D341Med (cell line): Measurements from ENCODE around the gene OBSCN.

Experiments
- DNase-seq: peaks from one replicate; pipeline ENCODE4 v3.0.0; 2012; ENCODE audit warnings: low spot score

OBSCN gene

DNA sequence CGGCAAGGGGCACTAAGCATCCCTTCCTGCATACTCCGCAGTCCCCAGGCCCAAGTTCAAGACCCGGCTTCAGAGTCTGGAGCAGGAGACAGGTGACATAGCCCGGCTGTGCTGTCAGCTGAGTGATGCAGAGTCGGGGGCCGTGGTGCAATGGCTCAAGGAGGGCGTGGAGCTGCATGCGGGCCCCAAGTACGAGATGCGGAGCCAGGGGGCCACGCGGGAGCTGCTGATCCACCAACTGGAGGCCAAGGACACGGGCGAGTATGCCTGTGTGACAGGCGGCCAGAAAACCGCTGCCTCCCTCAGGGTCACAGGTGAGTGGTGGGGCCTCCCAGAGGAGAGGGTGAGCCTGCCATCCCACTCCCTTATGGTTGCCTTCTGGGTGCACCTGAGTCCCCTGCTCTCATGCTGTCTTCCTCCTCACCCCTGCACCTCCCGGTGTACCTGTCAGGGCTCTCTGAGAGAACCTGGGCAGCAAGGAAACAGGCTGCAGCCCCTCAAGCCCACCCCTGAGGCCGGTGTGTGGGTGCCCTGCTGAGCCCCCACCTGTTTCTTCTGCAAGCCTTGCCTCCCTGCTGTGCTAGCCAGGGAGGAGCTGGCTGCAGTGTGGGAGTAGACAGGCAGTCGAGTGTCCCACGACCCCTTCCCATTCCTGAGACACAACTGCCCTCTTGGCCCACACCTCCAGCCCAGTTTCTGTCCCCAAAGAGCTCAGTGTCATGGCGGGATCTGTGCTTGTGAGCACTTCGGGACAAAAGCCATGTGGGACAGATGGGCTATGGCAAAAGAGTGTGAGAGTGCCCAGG is 99.6 kb downstream of the OBSCN start:
- no peak for DNase-seq

DNA sequence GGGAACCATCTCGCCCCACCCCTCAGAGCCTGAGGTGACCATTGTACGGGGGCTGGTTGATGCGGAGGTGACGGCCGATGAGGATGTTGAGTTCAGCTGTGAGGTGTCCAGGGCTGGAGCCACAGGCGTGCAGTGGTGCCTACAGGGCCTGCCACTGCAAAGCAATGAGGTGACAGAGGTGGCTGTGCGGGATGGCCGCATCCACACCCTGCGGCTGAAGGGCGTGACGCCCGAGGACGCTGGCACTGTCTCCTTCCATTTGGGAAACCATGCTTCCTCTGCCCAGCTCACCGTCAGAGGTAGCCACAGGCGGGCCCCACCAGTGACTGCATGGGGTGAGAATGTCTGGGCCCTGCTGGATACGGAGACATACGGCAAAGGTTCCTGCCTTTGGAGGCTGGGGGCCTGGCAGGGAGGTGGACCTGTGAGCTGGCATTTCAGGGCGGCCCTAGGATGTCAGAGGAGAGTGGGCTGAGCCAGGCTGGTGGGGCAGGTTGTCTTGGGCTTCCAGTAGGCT is 100.3 kb downstream of the OBSCN start:
- DNase-seq = no peak

DNA sequence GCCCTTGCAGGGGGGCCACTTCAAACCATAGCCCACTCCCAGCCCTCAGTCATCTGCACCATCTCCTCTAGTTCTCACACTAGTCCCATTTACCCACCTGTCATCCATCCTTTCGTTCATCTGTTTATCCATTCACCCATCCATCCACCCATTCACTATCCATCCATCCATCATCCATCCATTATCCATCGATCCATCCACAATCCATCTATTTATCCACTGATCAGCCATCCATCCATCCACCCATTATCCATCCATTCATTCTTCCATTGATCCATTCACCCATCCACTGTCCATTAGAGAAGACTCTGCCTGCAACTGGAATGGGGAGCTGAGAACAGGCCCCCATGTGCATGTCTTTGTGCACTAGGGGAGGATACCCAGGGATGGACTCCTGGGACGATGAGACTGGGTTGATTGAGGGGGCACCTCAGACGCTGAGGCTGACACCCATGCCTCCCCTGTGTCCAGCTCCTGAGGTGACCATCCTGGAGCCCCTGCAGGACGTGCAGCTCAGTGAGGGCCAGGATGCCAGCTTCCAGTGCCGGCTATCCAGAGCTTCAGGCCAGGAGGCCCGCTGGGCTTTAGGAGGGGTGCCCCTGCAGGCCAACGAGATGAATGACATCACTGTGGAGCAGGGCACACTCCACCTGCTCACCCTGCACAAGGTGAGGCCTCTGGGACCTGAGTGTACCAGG is 100.9 kb downstream of the OBSCN start:
- DNase-seq = no peak

DNA sequence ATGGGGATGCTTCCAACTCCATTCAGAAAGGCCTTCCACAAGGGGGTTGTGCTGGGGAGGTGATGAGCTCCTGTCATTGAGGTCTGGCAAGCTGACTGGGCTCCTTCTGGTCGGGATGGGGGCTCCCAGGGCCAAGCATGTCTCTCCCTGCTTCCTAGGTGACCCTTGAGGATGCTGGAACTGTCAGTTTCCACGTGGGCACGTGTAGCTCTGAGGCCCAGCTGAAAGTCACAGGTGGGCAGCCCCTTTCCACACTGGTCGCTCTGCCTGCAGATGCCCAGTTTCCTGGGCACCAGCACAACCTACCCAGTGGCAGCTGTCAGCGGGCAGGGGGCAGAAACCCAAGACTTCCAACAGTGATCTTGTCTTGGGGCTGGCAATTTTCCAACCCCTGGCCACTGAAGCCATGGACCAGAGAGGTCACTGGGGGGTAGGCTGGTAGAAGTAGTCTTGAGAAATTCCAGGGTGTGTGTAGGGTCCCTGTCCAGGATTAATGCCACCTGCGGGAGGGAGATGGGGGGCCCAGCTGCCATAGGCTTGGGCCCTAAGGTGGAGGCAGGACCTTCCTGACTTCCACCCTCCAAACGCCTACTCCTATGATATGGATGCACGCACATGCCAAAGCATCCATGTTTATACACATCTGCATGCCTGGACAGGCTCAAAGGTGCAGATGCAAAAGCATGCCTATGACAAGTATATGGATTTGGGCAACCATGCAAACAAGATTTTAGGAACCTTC is 101.7 kb downstream of the OBSCN start:
- no peak for DNase-seq

DNA sequence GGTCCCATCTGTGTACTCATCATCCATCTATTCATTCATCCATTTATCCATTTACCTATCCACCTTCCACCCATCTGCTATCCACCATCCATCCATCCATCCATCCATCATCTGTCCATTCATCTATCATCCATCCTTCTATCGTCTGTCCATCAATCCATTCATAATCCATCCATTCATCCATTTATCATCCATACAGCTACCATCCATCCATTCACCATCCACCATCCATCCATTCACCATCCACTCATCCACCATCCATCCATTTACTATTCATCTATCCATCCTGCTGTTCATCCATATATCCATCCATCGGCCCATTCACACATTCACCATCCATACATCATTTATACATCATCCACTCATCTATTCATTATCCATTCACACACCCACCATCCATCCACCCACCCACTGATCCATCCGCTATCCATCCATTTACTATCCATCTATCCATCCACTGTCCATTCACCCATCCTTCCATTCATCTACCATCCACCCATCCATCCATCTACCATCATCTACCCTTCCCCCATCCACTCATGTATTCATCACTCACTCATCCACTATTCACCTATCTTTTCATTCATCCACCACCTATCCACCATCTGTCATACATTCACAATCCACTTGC is 102.4 kb downstream of the OBSCN start:
- DNase-seq = no peak

DNA sequence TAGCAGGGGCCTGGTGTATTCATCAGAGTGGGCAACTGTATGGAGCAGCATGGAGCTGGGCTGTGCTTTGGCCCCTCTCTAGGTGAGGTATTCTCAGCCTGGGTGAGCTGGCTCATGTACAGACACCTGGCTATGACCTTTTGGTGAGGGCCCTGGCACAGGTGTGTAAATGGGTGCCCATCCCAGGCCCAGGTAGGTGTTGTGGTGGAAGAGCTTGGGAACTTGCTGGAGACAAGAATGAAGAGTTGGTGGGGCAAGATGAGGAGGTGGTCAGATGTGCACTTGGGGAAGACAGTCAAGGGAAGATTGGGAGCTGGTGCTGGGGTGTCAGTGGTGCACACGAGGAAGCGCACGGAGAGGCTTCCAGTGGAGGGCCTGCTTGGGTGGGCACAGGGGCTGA is 103.2 kb downstream of the OBSCN start:
- DNase-seq = no peak

DNA sequence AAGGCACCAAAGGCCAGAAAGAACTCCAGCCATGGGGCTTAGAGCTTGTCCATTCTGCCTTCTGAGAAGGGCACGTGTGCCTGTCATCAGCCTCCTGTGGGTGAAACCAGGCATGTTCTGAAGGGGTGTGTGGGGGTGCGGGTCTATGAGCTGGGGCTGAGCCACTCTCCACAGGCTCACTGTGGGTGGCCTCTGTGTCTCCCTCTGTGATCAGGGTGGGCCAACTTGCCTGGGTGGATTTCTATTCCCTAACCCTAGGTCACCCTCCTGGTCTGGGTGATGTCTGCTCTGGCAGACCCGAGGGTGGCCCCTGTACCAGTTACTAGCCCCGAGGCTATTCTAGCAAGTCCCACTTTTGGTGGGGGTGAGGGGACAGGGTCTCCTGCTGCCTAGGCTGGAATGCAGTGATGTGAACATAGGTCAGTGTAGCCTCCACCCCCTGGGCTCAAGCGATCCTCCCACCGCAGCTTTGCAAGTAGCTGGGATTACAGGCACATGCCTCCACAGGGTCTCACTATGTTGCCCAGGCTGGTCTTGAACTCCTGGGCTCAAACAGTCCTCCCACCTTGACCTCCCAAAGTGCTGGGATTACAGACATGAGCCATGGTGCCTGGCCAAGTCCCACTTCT is 104.4 kb downstream of the OBSCN start:
- no peak for DNase-seq

DNA sequence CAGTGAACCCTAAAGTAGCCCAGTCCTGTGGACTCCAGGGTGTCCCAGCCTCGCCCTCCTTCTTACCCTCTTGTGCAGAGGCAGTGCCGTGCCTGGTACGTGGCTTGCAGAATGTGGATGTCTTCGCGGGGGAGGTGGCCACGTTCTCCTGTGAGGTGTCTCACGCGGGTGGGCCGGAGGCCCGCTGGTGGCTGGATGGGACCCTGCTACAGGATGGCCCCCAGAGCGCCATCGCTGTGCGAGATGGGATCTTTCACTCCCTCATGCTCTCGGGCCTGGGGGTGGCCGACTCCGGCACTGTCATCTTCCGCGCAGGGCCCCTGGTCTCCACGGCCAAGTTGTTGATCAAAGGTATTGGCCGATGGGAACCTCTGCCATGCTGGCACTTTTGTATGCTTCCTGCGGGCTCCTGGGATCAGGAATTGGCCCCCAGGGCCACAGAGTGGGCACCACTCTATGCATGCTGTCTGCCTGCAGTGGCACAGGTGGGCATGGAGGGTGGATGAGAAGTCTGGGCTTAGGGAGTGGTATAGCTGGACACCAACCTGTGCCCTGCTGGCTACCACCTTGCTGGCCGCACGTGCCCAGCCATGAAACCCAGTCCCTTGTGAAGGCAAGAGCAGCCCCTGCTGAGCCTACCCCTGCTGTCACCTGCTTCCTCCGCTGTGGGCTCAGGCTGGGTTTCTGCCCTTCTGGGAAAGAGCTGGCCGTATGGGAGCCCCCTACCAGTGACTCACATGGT is 105.9 kb downstream of the OBSCN start:
- no peak for DNase-seq

DNA sequence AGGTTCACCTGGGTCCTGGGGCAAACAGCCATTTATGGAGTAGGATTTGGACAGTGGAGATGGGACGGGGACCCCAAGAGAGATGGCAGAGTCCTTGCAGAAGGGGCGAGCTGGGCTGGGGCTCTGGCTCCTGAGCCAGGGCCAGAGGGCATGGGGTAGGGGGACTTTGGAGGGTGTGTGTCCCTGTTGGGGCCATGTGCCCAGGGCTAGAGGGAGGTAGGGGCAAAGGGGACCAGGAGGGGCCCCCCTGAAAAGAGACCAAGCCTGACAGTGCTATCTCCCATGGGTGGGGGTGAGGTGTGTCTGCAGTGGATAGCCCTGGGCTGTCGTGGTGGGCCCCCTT is 106.4 kb downstream of the OBSCN start:
- no peak for DNase-seq

DNA sequence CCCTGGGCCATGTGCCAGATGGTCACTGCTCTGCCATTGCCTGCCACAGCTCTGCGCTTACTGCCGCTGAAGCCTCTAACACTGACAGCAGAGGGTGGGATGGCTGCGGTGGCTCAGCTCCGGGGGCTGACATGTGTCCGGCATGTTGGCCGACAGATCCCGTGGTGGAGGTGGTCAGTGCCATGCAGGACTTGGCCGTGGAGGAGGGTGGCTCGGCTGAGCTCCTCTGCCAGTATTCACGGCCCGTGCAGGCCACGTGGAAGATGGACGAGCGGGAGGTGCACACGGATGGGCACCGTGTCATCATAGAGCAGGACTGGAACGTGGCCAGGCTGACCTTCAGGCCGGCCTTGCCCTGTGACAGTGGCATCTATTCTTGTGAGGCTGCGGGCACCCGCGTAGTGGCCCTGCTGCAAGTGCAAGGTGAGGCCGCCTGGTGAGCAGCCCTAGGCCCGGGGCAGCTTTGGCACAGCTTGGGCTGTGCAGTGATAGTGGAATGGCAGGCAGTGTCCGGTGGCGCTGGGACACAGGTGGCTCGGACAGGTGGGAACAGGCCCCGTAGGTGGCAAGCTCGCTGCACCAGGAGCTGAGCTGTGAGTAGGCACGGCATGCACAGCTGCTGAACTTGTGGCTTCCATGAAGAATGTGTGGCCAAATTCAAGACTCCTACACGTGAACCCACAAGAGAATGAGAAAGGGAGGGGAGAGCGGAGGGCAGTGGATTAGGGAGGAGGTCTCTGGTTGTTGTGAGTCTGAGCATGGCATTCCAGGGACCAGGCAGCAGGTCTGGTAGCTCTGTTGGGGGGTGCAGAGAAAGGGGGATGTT is 107.0 kb downstream of the OBSCN start:
- no peak for DNase-seq

DNA sequence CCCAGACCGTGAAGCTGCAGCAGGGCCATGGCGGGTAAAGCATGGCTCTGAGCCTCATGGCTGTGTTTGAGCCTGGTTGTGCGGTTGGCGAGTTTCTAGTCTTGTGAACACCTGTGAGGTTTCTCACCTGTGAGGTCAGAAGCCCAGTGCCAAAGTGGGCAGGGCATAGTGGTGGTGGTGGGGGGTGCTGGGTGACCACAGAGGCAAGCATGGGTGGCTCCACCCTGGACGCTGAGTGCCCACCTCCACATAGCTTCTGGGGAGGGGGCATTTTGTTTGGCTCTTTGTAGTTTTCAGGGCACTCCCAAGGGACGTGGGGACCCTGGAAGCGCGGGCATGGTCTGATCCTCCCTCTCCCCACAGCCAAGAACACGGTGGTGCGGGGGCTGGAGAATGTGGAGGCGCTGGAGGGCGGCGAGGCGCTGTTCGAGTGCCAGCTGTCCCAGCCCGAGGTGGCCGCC is 107.7 kb downstream of the OBSCN start:
- no peak for DNase-seq

DNA sequence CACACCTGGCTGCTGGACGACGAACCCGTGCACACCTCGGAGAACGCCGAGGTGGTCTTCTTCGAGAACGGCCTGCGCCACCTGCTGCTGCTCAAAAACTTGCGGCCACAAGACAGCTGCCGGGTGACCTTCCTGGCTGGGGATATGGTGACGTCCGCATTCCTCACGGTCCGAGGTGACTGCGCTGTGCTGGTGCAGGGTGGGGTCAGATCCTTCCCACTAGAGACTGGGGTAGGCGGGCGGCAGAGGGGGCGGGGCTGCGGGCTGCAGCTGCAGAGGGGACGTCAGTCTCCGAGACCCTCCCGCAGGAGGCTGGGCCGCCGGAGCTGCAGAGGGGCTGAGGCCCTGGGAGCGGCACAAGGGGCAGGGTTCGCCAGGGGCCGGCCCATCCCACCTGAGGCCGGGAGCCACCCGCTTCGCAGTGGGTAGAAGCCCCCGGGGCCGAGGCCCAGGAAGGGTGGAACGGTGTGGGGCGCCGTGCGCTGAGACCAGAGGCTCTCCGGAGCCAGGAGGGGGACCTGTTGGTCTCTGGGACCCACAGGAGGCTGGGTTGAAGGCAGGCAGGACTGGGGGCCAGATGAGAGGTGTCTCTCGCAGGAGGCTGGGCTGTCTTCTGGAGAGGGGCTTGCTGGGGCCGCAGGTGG is 108.2 kb downstream of the OBSCN start:
- no peak for DNase-seq

DNA sequence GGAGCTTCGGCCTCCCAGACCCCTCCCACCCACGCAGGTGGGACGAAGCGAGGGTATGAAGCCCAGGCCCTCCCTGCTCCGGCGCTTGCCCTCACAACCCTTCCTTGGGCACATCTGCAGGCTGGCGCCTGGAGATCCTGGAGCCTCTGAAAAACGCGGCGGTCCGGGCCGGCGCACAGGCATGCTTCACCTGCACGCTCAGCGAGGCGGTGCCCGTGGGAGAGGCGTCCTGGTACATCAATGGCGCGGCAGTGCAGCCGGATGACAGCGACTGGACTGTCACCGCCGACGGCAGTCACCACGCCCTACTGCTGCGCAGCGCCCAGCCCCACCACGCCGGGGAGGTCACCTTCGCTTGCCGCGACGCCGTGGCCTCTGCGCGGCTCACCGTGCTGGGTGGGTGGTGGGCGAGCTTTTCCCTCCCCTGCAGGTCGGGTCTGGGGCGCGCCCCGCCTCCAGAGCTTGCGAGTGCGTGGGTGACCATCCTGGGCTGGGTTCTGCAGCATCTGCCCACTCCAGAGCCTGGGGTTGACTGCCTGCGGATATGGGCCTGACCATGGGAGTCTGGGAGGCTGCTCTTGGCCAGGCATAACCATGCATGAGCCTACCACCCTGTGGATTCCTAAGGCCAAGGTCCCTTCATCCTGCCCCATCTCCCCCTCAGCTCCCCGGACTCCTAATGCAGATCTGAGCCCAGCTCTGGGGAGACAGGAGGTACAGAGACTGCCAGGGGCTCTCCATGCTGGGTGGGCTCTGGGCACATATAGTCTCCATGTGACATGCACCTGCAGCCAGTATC is 108.9 kb downstream of the OBSCN start:
- no peak for DNase-seq

DNA sequence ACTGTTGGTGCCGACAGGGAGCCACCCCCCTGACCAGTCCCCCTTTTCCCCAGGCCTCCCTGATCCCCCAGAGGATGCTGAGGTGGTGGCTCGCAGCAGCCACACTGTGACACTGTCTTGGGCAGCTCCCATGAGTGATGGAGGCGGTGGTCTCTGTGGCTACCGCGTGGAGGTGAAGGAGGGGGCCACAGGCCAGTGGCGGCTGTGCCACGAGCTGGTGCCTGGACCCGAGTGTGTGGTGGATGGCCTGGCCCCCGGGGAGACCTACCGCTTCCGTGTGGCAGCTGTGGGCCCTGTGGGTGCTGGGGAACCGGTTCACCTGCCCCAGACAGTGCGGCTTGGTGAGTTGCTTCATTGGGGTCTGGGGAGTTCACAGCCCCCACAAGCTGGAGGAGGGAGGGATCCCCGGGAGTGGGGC is 109.6 kb downstream of the OBSCN start:
- DNase-seq = no peak

DNA sequence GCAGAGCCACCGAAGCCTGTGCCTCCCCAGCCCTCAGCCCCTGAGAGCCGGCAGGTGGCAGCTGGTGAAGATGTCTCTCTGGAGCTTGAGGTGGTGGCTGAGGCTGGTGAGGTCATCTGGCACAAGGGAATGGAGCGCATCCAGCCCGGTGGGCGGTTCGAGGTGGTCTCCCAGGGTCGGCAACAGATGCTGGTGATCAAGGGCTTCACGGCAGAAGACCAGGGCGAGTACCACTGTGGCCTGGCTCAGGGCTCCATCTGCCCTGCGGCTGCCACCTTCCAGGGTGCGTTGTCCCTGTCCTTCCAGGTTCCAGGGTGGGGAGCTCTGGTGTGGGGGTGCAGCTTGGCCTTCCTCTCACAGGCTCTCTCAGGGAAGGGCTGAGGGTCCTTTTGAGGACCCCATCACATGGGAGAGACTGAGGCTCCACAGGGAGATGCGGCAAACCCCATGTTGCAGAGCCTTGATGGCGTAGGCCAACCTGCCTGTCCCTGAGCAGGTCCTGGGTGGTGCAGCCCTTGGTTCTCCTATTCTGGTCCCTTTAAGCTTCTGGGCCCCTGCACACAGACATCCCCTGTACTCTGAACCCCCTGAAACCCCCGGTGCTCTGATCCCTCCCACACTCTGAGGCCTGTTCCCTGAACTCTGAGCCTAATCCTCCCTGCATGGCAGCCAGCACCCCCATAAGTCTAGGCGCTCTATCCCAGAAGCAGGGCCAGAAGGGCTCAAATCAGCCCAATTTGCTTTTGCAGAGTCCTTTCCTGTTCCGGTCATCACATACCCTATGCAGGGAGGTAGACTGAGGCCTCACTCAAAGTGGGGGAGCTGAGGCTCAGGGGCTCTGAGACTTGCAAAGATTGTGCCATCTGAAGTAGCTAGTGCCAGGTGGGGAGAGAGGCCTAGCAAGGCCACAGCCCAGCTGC is 110.3 kb downstream of the OBSCN start:
- DNase-seq = no peak

DNA sequence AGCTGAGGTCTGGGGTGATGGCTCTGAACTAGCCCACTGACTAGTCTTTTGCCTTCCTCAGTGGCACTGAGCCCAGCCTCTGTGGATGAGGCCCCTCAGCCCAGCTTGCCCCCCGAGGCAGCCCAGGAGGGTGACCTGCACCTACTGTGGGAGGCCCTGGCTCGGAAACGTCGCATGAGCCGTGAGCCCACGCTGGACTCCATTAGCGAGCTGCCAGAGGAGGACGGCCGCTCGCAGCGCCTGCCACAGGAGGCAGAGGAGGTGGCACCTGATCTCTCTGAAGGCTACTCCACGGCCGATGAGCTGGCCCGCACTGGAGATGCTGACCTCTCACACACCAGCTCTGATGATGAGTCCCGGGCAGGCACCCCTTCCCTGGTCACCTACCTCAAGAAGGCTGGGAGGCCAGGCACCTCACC is 111.0 kb downstream of the OBSCN start:
- DNase-seq = no peak

DNA sequence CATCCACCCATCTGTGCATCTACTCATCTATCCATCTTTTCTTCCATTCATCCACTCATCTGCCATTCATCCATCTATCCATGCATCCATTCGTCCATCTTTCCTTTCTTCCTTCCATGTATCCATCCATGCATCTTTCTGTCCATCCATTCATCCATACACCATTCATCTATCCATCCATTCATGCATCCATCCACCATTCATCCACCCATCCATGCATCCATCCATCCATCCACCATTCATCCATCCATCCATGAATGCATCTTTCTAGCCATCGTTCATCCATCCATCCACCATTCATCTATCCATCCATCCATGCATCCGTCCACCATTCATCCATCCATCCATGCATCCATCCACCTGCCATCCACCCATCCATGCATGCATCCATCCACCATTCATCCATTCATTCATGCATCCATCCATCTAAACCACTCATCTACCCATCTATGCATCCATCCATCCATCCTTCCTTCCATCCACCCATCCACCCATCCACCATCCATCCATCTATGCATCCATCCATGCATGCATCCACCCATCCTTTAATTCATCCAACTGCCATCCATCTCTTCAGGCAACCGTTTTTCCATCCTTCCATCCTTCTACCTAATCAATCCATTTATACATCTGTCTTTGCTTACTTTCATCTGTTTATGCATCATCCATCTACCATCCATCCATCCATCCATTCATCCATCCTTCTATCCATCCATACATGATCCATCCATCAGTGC is 111.7 kb downstream of the OBSCN start:
- no peak for DNase-seq
